Activated T-helper 1 cell treated with anti-CD3 and anti-CD28 coated beads, Interleukin-12 subunit alpha, Interleukin-12 subunit beta, Interleukin-2, Interleukin-4 antibody, amounts not matched to agents 30 ng/mL and 10 ng/mL and 1 ng/mL, durations not matched to agents 14 hours and 24 hours and 36 hours (primary cell): ENCODE measurements around the gene FOXD4L3. TPM values are rescaled to one million over a fixed set of nuclear protein-coding genes. Genes with fewer than 3 reads are reported as not detected.
"Not testable (repeated sequence)": the region's sequence is repeated elsewhere in the genome, so short reads cannot be mapped to it uniquely, and the experiment has no call there.

Experiments
- DNase-seq: peaks from one replicate; pipeline ENCODE4 v3.0.0; 2021; ENCODE audit warnings: low spot score
- H3K27ac Mint-ChIP-seq: one replicate; pipeline ENCODE4 v1.8.0; 2021; ENCODE audit warnings: mild to moderate bottlenecking, mixed read lengths
- H3K27me3 Mint-ChIP-seq: one replicate; pipeline ENCODE4 v1.8.0; 2022; ENCODE audit warnings: mild to moderate bottlenecking, moderate library complexity, mixed read lengths; ENCODE audit not compliant: insufficient read depth
- H3K36me3 Mint-ChIP-seq: one replicate; pipeline ENCODE4 v1.8.0; 2021; ENCODE audit warnings: low read depth, mixed read lengths
- H3K4me1 Mint-ChIP-seq: one replicate; pipeline ENCODE4 v1.8.0; 2021; ENCODE audit warnings: low read depth, mixed read lengths
- H3K4me3 Mint-ChIP-seq: one replicate; pipeline ENCODE4 v1.8.0; 2021; ENCODE audit warnings: mild to moderate bottlenecking, moderate library complexity, mixed read lengths
- H3K9me3 Mint-ChIP-seq: one replicate; pipeline ENCODE4 v1.8.0; 2021; ENCODE audit warnings: mixed read lengths
- intact Hi-C: fragments of 100-400 bp; cut with micrococcal nuclease; formaldehyde crosslinking; loops from one replicate; pipeline ENCODE4 v1.15.1; 2024
- total RNA-seq: library from RNA; stranded (reverse); gene quantifications from 2 replicates; pipeline ENCODE4 v1.2.3, GENCODE V29; 2022

Gene FOXD4L3
- total RNA-seq = 0.17 TPM in 1 of 2 replicates, not detected in the other

- H3K27me3 Mint-ChIP-seq, H3K36me3 Mint-ChIP-seq, H3K9me3 Mint-ChIP-seq, DNase-seq, H3K27ac Mint-ChIP-seq, H3K4me1 Mint-ChIP-seq, H3K4me3 Mint-ChIP-seq, intact Hi-C loops: not testable (repeated sequence)
Measured at GRCh38 chr9:68302567-68302966, at the start of gene FOXD4L3. Gene FOXD4L3, plus strand, starts transcription at chr9:68302867. Its CDS starts 85 bp downstream, at chr9:68302952.

- H3K9me3 Mint-ChIP-seq, H3K27ac Mint-ChIP-seq, DNase-seq, H3K4me3 Mint-ChIP-seq, H3K4me1 Mint-ChIP-seq, H3K27me3 Mint-ChIP-seq, intact Hi-C loops, H3K36me3 Mint-ChIP-seq: not testable (repeated sequence)
Measured at GRCh38 chr9:68281041-68281440, 21.6 kb upstream of the FOXD4L3 start.

GRCh38 chr9:68303771-68304170 is 1.1 kb downstream of the FOXD4L3 start:
- H3K36me3 Mint-ChIP-seq, H3K4me1 Mint-ChIP-seq, H3K27ac Mint-ChIP-seq: not testable (repeated sequence)

GRCh38 chr9:68304212-68304611 is 1.5 kb downstream of the FOXD4L3 start:
- intact Hi-C loops, H3K4me1 Mint-ChIP-seq, H3K36me3 Mint-ChIP-seq, H3K4me3 Mint-ChIP-seq, H3K9me3 Mint-ChIP-seq, H3K27me3 Mint-ChIP-seq, DNase-seq, H3K27ac Mint-ChIP-seq: not testable (repeated sequence)

More at GRCh38 chr9:68303771-68304170, 1.1 kb downstream of the FOXD4L3 start:
- DNase-seq, H3K9me3 Mint-ChIP-seq, H3K4me3 Mint-ChIP-seq, H3K27me3 Mint-ChIP-seq, intact Hi-C loops: not testable (repeated sequence)

GRCh38 chr9:68304777-68305176 is 2.1 kb downstream of the FOXD4L3 start:
- H3K4me3 Mint-ChIP-seq, H3K27ac Mint-ChIP-seq, H3K4me1 Mint-ChIP-seq, DNase-seq, H3K9me3 Mint-ChIP-seq, intact Hi-C loops, H3K27me3 Mint-ChIP-seq, H3K36me3 Mint-ChIP-seq: not testable (repeated sequence)

- H3K9me3 Mint-ChIP-seq, DNase-seq, H3K27ac Mint-ChIP-seq, H3K4me3 Mint-ChIP-seq, H3K27me3 Mint-ChIP-seq, H3K36me3 Mint-ChIP-seq, intact Hi-C loops, H3K4me1 Mint-ChIP-seq: not testable (repeated sequence)
Measured at GRCh38 chr9:68305680-68306285, 3.1 kb downstream of the FOXD4L3 start.

- H3K27ac Mint-ChIP-seq, H3K4me3 Mint-ChIP-seq, DNase-seq, H3K36me3 Mint-ChIP-seq, H3K4me1 Mint-ChIP-seq, H3K9me3 Mint-ChIP-seq, intact Hi-C loops, H3K27me3 Mint-ChIP-seq: not testable (repeated sequence)
Measured at GRCh38 chr9:68306391-68306964, 3.8 kb downstream of the FOXD4L3 start.

GRCh38 chr9:68307127-68307526 is 4.5 kb downstream of the FOXD4L3 start:
- H3K27me3 Mint-ChIP-seq, H3K9me3 Mint-ChIP-seq, H3K4me3 Mint-ChIP-seq, intact Hi-C loops, DNase-seq, H3K4me1 Mint-ChIP-seq, H3K27ac Mint-ChIP-seq, H3K36me3 Mint-ChIP-seq: not testable (repeated sequence)

GRCh38 chr9:68307654-68308053 is 5.0 kb downstream of the FOXD4L3 start:
- H3K4me3 Mint-ChIP-seq, intact Hi-C loops, H3K27ac Mint-ChIP-seq, H3K27me3 Mint-ChIP-seq, DNase-seq, H3K9me3 Mint-ChIP-seq, H3K36me3 Mint-ChIP-seq, H3K4me1 Mint-ChIP-seq: not testable (repeated sequence)

GRCh38 chr9:68311208-68311607 is 8.5 kb downstream of the FOXD4L3 start:
- H3K9me3 Mint-ChIP-seq, H3K27me3 Mint-ChIP-seq, H3K27ac Mint-ChIP-seq, H3K36me3 Mint-ChIP-seq, H3K4me3 Mint-ChIP-seq, H3K4me1 Mint-ChIP-seq, DNase-seq, intact Hi-C loops: not testable (repeated sequence)

- DNase-seq, H3K4me1 Mint-ChIP-seq, H3K27ac Mint-ChIP-seq, H3K27me3 Mint-ChIP-seq, intact Hi-C loops, H3K4me3 Mint-ChIP-seq, H3K36me3 Mint-ChIP-seq, H3K9me3 Mint-ChIP-seq: not testable (repeated sequence)
Measured at GRCh38 chr9:68318209-68318608, 15.5 kb downstream of the FOXD4L3 start.

- intact Hi-C loops, H3K9me3 Mint-ChIP-seq, DNase-seq, H3K4me1 Mint-ChIP-seq, H3K27ac Mint-ChIP-seq, H3K27me3 Mint-ChIP-seq, H3K36me3 Mint-ChIP-seq, H3K4me3 Mint-ChIP-seq: not testable (repeated sequence)
Measured at GRCh38 chr9:68323749-68324148, 21.1 kb downstream of the FOXD4L3 start.

- intact Hi-C loops, H3K36me3 Mint-ChIP-seq, H3K9me3 Mint-ChIP-seq, H3K4me1 Mint-ChIP-seq, H3K27ac Mint-ChIP-seq, DNase-seq, H3K27me3 Mint-ChIP-seq, H3K4me3 Mint-ChIP-seq: not testable (repeated sequence)
Measured at GRCh38 chr9:68324518-68324917, 21.9 kb downstream of the FOXD4L3 start.

- H3K9me3 Mint-ChIP-seq = not testable (repeated sequence)
Measured at GRCh38 chr9:68329106-68329505, 26.4 kb downstream of the FOXD4L3 start.

More at GRCh38 chr9:68329106-68329505, 26.4 kb downstream of the FOXD4L3 start:
- intact Hi-C loops, H3K4me3 Mint-ChIP-seq, H3K27me3 Mint-ChIP-seq, H3K4me1 Mint-ChIP-seq, H3K27ac Mint-ChIP-seq, H3K36me3 Mint-ChIP-seq, DNase-seq: not testable (repeated sequence)
